GM21526 (cell line): Measurements from ENCODE around the gene ARHGAP40.

Experiments
- ATAC-seq: cut with Tn5 transposase; IDR thresholded peaks from one replicate; pipeline ENCODE4 v1.9.1; 2021; ENCODE audit warnings: moderate library complexity; ENCODE audit not compliant: unreplicated experiment, low FRiP score

The ARHGAP40 gene

DNA sequence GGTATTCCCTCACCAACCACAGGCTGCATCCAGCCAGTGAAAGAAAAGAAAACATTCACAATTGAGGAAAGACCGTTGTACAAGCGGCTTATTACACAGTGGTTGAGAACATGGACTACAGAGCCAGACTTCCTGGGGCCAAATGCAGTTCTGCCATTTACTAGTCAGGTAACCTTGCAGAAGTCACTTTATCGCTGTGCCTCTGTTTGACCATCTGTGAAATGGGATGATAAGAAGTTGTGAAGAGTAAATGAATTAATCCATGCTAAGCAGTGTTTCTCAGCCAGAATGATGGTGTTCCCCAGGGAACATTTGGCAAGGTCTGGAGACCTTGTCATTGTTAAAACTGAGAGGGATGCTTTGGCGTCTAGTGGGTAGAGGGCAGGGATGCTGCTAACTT is 14.8 kb downstream of the ARHGAP40 start:
- ATAC-seq: no peak

DNA sequence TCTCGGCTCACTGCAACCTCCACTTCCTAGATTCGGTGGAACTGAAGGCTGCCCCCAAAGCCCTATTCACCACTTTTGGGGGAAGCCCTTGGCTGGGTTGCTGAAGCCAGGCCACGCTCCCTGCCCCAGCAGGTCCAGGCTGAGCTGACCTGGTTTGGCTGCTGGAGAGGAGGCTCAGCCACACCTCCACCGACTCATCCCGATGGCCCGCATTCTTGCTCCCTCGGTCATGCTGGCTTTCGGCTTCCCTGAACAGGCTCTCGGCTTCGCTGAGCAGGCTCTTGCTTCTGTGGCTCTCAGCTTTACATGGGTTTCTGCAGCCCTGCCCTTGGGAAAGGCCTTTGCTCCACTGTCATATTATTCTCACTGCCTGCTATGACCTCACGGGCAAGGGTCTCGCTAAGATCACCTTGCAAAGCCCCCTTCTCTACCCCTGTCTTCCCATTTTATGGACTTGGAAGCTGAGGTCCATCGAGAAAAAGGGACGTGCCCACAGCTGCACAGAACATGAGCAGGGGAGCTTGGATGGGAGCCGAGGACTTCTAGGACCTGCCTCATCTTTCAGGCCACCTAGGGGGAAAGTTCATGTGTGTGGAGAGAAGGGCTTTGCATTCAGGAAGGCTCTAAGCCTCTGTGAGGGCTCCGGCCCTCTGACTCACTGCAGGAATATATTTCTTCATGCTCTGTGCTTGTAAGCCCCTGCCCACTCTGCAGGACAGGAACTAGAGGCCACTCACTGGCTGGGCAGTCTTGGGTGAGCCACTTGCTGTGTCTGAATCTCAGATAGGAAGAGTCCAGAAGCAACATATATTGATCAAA is 15.6 kb downstream of the ARHGAP40 start:
- ATAC-seq: no peak

DNA sequence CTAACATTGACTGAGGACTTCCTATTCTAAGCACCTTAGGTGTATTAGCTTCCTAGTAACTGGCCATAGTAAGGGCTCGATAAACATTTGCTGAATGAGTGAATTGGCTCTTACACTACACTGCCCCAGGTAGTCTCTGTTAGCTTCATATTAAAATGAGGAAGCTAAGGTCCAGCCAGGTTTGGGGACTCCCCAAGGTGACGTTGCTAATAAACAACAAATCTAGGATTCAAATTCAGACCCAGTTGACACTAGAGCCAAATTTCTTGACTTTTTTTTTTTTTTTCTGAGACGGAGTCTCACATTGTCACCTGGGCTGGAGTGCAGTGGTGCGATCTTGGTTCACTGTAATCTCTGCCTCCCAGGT is 16.2 kb downstream of the ARHGAP40 start:
- no peak for ATAC-seq

DNA sequence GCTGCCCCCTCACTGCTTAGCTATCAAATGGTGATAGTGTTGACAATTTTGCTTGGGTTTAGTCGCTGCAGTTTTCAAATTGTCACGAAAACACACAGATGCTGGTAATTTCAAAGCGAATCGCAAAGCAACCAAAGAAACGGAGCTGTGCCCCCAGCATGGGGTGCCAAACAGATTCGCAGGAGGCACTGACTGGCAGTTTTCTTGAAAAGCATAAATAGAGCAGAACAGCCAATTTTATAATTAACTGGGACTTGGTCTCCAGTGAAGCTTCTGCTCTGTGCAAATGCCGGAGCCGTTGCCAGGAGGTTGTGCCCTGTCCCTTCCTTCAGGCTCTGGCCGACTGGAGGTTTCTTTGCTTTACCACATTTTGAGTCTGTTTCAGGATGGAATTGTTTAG is 18.8 kb downstream of the ARHGAP40 start:
- no peak for ATAC-seq

DNA sequence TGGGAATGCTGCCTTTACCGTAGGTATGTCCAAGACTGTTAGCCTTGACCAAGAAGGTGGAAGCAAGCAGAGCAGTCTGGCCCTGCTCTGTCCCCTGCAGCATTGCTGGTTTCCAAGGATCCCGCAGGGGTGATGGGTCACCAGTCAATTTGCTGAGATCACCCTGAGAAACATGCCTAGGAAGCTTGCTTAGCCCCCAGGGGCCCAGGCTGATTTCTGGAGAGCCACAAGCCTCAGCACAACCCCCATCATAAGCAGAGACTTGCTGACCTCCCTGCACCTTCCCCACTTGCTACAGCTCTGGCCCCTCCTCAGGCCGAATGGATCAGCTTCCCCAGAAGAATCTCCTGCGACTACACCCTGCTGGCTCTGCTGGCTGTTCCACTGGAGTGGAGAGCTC is 21.5 kb downstream of the ARHGAP40 start:
- ATAC-seq: no peak

DNA sequence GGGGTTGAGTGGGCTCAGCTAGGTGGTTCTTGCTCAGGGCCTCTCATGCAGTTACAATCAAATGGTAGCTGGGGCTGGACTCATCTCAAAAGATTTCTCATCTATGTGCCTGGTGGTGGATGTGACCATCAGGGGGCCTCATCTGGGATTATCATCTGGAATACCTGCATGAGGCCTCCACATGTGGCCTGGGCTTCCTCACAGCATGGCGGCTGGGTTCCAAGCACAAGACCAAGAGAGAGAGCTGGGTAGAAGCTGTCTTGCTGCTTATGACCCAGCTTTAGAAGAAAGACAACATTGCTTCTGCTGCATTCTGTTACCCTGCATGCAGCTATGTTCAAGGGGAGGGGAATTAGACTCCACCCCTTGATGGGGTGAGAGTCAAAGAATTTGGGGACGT is 22.5 kb downstream of the ARHGAP40 start:
- no peak for ATAC-seq

DNA sequence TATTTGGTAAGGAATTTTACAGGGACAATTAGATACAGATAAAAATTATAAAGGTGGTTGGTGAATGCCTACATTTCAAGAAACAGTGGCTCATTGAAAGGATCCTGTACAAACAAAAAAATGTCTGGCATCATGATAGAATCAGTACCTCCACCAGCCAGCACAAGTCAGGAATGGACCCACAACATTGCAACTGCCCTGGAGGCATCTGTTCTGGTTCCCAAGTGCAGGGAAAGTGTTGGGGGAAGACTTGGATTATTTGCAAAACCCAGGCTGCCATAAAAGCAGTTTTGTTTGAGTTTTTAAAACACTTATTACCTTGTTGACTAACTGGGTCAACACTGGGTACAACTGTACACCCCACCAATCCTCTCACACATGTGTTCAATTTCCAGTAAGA is 24.3 kb downstream of the ARHGAP40 start:
- no peak for ATAC-seq

DNA sequence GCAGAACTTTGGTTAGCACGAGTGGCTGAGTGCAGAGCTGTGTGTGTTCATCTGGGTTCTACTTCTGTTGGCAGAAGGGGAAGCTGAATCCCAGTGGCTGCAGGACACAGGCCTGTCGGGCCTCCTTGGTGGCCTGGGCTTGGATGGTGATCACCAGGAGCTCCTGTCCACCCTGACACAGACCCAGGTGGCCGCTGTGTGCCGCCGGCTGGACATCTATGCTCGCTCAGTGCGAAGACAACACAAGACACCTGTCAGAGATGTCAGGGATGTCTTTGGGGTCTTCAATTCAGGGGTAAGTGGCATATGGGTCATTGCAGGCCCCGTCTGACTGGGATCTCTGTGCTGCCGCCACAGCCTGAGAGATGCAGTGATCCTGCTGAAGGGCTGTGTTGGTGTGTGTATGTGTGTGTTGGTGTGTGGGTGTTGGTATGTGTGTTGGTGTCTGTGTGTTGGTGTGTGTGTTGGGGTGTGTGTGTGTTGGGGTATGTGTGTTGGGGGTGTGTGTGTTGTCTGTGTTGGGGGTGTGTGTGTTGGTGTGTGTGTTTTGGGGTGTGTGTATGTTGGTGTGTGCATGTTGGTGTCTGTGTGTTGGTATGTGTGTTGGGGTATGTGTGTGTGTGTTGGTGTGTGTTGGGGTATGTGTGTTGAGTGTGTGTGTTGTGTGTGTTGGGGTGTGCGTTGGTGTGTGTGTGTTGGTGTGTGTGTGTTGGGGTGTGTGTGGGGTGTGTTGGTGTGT is 25.5 kb downstream of the ARHGAP40 start:
- ATAC-seq: no peak

DNA sequence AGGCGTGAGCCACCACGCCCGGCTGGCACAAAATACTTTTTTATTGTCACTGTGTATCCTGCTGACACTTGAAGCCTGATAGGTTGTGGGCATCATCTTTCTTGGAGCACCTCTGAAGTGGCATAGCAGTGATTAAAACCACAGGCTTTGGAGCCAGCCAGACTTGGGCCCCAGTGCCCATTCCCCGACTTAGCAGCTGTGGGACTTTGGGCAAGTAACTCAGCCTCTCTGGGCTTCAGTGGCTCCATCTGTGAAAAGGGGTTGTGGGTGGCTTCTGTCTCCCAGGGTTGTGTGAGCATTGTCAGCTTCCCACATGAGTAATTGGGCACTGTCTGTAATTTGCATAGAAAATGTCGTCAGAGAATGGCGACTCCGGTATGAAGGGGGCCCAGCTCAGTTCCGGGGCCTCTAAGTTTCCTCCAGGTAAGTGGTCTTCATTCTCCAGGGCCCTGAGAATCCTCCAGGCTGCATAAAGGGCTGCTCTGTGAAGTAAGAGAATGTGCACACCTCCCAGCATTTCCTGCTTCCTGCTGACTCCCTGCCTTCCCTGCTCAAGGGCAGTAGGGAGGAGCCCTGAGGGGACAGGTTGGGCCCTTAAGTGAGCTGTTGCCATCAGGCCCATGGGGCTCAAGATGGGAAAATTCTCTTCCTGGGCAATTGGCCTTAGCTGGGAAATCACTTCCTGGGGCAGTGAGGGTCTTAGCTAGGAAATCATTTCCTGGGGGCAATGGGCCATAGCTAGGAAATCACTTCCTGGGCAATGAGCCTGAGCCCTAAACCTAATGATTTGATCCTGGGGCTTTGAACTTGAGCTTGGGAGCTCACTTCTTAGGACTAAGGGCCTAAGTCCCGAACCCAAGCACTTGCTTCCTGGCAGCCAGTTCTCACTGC is 27.2 kb downstream of the ARHGAP40 start:
- no peak for ATAC-seq

DNA sequence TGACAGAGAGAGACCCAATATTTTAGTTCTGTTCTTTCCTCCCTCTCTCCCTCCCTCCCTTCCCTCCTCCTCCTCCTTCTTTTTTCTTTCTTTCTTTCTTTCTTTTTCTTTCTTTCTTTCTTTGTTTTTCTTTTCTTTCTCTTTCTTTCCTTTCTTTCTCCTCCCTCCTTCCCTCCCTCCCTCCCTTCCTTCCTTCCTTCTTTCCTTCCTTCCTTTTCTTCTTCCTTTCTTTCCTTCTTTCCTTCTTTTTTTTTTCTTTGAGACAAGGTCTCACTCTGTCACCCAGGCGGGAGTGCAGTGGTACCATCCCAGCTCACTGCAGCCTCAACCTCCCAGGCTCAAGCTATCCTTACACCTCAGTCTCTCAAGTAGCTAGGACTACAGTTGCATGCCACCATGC is 28.4 kb downstream of the ARHGAP40 start:
- ATAC-seq: no peak

DNA sequence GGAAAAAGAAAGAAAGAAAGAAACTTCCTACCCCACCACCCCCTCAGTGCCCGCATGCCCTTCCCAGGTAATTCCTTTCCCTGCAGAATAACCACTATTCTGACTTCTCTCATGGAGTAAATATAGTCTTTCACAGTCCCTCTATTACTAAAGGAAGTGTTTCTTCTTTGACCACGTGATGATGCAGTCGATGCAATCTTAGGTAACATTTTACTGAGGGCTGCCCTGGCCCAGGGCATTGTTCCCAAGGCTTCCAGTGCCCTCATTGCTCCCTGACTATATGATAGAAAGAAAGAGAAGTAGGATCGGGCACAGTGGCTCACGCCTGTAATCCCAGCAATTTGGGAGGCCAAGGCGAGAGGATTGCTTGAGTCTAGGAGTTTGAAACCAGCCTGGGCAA is 29.1 kb downstream of the ARHGAP40 start:
- no peak for ATAC-seq

DNA sequence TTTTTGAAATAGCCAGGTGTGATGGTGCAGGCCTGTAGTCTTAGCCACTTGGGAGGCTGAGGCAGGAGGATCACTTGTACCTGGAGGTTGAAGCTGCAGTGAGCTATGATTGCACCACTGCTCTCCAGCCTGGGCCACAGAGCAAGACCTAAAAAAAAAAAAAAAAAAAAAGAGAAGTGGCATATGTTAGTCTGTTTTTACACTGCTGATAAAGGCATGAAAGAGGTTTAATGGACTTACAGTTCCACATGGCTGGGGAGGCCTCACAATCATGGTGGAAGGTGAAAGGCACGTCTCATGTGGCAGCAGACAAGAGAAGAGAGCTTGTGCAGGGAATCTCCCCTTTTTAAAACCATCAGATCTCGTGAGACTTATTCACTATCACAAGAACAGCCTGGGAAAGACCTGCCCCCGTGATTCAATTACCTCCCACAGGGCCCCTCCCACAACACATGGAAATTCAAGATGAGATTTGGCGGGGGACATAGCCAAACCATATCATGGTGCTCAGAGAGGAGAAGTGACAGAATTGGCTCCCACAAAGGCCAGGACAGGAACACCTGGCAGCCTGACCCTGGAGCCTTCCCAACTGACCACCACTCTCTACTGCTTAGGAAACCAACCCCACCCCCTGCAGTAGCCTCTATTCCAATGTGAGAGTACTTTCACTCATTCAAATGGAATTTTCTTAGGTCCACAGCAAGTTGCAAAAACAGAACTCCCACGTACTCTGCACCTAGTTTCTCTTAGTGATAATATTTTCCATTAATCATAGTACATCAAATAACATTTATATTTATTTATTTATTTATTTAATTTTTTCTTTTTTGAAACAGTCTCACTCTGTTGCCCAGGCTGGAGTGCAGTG is 29.8 kb downstream of the ARHGAP40 start:
- no peak for ATAC-seq

DNA sequence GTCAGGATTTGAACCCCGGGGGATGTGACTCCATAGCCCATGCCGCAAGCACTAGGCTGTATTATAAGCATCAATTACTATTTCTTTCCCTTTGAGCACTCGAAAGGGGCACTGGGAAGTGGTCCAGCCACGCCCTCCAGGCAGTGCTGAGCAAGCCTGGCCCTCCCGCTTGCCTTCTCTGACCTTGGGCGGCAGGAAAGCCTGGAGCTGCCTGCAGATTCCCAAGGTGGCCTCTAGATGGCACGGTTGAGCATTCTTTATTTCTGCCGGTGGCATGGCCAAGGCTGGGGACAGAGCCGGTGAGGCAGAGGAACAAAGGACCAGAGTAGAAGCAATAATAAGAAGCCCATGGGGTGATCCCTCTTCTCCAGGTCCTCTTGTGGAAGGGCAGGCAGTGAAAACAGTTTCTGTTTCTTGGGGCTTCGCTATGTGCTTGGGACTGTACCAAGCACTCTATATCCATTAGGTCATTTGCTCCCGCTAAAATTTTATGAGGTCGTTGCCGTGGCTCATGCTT is 32.0 kb downstream of the ARHGAP40 start:
- no peak for ATAC-seq

DNA sequence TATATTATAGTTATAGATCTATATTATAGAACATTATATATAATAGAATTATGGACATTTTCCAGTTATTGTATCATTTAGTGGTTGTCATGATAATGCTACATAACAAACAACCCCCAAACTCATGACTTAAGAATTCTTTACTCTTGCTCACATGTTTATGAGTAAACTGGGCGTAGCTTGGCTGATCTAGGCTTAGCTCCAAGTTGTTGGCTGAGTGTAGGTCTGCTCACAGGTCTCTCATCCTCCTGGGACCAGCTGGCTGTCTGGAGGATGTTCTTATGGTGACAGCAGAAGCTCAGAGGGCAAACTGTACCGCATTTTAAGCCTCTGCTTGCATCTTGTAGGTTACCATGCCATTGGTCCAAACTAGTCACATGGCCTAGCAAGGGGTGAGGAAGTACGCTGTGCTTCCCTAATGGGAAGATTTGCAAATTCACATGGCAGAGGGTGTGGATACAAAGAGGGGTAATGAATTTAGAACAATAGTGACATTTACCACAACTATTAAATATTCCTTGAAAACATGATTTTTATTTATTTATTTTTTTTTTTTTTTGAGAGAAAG is 34.2 kb downstream of the ARHGAP40 start:
- no peak for ATAC-seq

DNA sequence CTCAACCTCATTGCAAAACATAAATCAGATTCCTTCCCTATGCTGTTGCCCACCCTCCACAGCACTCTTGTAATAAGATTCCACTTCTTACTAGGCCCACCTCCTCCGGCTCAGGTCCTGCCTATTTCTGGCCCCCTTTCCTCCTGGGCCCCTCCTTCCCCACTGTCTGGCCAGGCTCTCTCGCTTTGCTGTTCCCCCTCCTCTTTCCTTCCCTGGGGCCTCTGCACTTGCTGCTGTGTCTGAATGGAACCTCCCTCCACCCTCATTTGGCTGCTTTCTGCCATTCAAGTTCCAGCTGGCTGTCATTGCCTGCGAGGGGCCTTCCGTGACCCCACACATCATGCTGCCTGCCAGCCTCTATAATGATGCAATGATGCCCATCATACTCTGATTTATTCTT is 38.9 kb downstream of the ARHGAP40 start:
- ATAC-seq: no peak

DNA sequence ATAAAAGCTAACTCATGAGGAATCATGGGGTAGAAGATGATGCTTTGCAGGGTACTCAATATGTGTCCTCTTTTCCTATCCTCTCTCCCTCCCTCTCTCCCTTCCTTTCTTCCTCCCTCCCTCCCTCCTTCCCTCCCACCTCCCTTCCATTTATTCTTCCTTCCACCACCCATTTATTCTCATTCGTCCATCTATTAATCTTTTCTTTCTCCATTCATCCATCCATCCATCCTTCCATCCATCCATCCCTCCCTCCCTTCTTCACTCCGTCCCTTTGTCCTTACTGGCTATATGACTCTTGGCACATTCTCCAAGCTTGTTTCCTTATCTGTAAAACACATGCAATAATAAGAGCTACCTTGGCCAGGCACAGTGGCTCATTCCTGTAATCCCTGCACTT is 40.9 kb downstream of the ARHGAP40 start:
- ATAC-seq: no peak

DNA sequence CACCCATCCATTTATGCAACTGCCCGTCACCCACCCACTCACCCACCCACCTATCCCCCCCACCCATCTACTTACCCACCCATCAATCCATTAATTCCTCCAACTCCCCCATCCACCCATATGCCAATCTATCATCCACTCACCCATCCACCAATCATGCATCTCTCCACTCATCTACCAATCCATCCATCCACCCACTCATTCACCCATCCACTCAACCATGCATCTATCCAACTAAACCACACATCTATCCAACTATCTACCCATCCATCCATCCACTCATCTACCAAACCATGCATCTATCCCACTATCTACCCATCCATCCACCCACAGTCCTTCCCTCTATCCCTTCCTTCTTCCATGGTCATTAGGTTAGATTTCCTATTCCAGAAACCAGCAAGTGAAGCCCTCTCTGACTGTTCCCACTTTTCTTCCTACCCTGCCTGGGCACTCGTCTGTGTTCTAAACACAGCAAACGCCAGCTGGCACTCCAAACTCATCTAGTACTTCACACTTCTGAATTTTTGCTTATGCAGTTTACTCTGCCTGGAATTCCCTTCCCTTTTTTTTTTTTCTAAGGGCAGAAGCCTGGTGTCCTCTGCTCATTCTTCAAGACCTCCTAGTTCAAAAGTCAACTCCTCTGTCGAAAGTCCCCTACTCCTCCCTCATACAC is 43.1 kb downstream of the ARHGAP40 start:
- no peak for ATAC-seq

DNA sequence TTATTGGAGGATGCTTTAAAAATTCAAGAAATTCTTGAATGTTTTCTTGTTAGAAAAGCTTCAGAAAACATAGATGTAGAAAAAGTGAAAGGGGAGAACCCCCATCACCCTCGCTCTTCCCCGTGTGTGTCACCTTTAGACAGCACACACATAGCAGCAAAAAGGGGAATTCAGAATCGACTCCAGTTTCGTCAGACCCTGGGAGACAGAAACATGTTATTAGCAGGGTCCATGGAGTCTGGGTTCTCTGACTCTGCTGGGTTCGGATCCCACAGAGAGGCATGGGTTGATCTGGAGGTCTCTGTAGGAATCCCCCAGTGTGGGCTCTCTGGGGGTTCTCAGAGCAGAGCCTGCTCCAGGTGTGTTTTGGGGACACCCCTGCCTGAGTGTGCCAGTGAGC is 43.7 kb downstream of the ARHGAP40 start:
- ATAC-seq: no peak
